ENCODE data around the gene PSMD13. TPM values are rescaled to one million over a fixed set of nuclear protein-coding genes. Genes with fewer than 3 reads are reported as not detected.

PSMD13 gene
- total RNA-seq, result 94.1 and 117 TPM in 2 replicates

GRCh38 chr11:236774-237767 lies at the start of gene PSMD13:
Gene PSMD13 (plus strand): TSS chr11:236976. CDS start chr11:237050, 74 bp downstream.

GRCh38 chr11:192674-193128 lies 44.1 kb upstream of the PSMD13 start, which contains the start of gene SCGB1C1:
Gene SCGB1C1 (plus strand): TSS chr11:193078. CDS start chr11:193100, 22 bp downstream.

GRCh38 chr11:207208-207862 lies 29.4 kb upstream of the PSMD13 start, which contains the start of the genes BET1L and RIC8A:
Gene BET1L (minus strand): TSS chr11:207399. CDS start chr11:207321, 78 bp downstream.
Gene RIC8A (plus strand): TSS chr11:207708. CDS start chr11:208855, 1,147 bp downstream.

DNA sequence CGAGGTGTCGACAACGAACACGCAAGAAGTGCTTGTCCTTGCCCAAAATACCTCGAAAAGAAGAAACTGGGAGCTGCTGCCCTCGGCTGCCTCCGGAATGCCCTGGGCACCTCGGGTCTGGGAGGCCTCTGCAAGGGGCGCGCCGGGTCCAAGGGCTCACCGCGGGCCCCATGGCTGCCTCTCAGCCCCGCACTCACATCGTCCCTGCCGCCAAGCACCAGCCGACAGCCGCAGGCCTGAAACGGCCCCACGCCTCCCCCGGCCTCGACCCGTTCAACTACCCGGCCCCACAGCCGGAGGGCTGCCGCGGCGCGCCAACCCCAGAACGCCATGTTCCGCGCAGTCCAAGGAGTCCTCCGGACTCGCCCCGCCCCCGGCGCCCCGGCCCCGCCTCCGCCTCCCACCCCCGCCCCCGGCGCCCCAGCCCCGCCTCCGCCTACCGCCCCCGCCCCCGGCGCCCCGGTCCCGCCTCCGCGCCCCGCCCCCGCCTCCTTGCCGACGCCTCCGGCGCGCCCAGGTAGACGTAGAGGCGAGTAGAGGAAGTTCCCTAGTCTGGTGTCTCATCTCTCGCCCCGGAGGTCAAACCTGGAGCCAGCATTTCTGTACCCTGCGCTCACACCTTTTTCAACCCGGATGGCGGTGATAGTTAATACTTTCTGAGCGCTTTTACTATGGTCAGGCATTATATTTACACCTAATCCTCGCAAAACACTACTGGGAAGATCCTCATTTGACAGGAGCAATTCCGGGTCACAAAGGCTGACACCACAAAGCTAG lies 591 bp upstream of the PSMD13 start, which contains the start of gene SIRT3:
Gene SIRT3 (minus strand): TSS at position 346 of the 777 bp plus-strand sequence. CDS start 14 bp downstream, at position 332.

DNA sequence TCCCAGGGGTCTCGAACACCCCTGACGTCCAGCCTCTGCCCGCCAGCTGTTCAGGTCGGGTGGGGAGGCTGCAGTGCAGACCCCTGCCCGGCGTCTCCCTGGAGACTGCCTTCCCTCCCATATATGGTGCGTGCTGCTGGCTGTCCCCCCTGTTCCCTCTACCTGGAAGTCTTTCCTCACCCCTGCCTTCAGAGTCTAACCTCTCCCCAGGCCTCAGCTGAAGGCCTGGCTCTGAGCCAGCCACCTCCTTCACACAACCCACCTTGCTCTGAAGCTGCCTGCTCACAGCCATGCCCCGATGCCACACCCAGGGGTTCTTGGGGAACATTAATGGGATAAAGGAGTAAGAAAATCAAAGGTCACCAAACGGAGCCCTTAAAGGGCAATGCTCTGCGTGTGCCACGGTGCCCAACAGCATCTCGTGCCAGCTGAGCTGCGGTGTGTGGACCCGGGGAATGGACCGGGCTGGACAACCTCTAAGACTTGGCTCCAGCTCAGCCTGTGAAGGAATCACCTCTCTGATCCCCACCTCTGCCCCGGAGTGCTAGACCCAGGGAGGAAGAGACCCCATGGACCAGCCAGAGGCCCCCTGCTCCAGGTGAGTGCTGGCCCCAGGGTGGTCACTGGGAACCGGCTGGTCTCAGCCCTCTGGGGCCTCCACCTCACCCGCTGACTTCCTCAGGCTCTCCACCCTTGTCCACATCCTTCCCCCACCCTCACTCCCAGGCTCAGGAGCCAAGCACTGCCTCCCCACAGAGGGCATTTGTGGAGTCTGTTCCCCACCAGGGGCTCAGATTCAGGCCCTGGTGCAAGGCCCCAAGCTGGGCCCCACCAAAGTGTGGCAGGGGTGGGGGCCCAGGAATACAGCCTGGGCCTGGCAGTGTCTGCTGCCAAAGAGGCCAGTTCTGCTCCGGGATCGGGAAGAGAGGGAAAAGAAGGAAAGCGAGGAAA lies 41.5 kb downstream of the PSMD13 start, which contains the start of gene NLRP6:
Gene NLRP6 (plus strand): TSS at position 407 of the 951 bp plus-strand sequence. CDS start 163 bp downstream, at position 570.

GRCh38 chr11:288478-289397 lies 52.0 kb downstream of the PSMD13 start, which contains the start of gene PGGHG:
Gene PGGHG (plus strand): TSS chr11:289126. CDS start chr11:289817, 691 bp downstream.

GRCh38 chr11:299081-299891 lies 62.5 kb downstream of the PSMD13 start, which contains the start of gene IFITM5:
Gene IFITM5 (minus strand): TSS chr11:299526. CDS start chr11:299490, 36 bp downstream.

Other genes with a start within 250 kb of the PSMD13 start
- gene SCGB1C1, start 43.9 kb upstream of the PSMD13 start, total RNA-seq, result not detected in 2 replicates
- gene BET1L, start 29.6 kb upstream of the PSMD13 start, total RNA-seq, result 45.1 and 48.7 TPM in 2 replicates
- 172 and 182 TPM in 2 replicates for gene RIC8A, start 29.3 kb upstream of the PSMD13 start, total RNA-seq
- gene SIRT3, start 634 bp upstream of the PSMD13 start, total RNA-seq, result 8.0 and 16.1 TPM in 2 replicates
- not detected in 2 replicates for gene NLRP6, start 41.4 kb downstream of the PSMD13 start, total RNA-seq
- 16.9 and 28.1 TPM in 2 replicates for gene PGGHG, start 52.1 kb downstream of the PSMD13 start, total RNA-seq
- gene IFITM5, start 62.5 kb downstream of the PSMD13 start, total RNA-seq, result not detected in 2 replicates
- 34.5 and 57.3 TPM in 2 replicates for gene IFITM2, start 70.8 kb downstream of the PSMD13 start, total RNA-seq
- gene IFITM1, start 77.1 kb downstream of the PSMD13 start, total RNA-seq, result 182 and 187 TPM in 2 replicates
- gene IFITM3, start 83.9 kb downstream of the PSMD13 start, total RNA-seq, result 147 and 163 TPM in 2 replicates
- gene B4GALNT4, start 132.5 kb downstream of the PSMD13 start, total RNA-seq, result 1.5 and 3.7 TPM in 2 replicates
- gene PKP3, start 157.2 kb downstream of the PSMD13 start, total RNA-seq, result 3.8 and 4.7 TPM in 2 replicates
- gene SIGIRR, start 178.0 kb downstream of the PSMD13 start, total RNA-seq, result 11.5 and 13.6 TPM in 2 replicates
- gene ANO9, start 205.0 kb downstream of the PSMD13 start, total RNA-seq, result not detected in 2 replicates
- 25.4 and 35.9 TPM in 2 replicates for gene PTDSS2, start 213.3 kb downstream of the PSMD13 start, total RNA-seq

Data from hair follicle dermal papilla cell (primary cell).